HG03469 (cell line): ENCODE data around the gene NSD1.
"Not testable (repeated sequence)": the region's sequence is repeated elsewhere in the genome, so short reads cannot be mapped to it uniquely, and the experiment has no call there.

ENCODE experiments used
- ATAC-seq: cut with Tn5 transposase; IDR thresholded peaks from one replicate; pipeline ENCODE4 v1.9.1; 2021; ENCODE audit warnings: mild to moderate bottlenecking, moderate library complexity, moderate number of reproducible peaks; ENCODE audit not compliant: unreplicated experiment

NSD1 gene

DNA sequence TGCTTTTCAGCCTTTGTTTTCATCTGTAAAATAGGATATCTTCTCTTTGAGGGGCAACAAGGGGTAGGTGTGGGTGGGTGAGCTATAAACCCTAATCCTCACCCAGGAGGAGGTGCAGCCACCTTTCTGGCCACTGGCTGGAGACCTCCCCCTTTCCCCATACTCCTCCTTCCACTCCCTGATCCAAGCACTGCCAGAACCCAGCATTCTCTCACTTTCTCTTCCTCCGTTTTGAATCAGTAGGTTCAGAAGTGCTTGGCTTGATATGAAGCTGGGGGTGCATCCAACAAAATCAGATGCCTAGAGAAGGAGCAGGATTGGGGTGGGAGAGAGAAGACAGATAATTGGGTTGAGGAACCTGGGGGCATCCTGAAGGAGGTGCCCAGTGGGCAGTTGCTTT is 6.8 kb upstream of the NSD1 start:
- ATAC-seq = no peak

DNA sequence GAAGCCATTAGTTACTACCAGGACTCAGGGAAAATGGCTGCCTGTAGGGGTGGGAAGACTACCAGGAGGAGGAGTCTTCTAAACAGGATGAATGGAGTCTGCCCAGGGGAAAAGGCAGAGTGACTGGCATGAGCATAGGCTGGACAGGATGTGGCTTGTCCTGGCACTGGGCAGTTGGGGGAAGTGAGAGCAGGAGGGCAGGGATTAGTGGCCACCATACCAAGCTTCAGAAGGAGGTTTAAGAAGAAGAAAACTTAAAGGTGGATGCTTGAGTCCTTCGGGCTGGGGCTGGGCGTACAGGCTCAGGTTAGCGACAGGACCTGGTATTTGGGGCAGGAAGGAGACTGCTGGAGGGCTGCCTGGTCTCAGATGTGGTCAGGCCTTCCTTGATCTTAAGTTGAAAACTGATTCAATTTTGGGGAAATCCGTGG is 5.0 kb upstream of the NSD1 start:
- ATAC-seq = no peak

DNA sequence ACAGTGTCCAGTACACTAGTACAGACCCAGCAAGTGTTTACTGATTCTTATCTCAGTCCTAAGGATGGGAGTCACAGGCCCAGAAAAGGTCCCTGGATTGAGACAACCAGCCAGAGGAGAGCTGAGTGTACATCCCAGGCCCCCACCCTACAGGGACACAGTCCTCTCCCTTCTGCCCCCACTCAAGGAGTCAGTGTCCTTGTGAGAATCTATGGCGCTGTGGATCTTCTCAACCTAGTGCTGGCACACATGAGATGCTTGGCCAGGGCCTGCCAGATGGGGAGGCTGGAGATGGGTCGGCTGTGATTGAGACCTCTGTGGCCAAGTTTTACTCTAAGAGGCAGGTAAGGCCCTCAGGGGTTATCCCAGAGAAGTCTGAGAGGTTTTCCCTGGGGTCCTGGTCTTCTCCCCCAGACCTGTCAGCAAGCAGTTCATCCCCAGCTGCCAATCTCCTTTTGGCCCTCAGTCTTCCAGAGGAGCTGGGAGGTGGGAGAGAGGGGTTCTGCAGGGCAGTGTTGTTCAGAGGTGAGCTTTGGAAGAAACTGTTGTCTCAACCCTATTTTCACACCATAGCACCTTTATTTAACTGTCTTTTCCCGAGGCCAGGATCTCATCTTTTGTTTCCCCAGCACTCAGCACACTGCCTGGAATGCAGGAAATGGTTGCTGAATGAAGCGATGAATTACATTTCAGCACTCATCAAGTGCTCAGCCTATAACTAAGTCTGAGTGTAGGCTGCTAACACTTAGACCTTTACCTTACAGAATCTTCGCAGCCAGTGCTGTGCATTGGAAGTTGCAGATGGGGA is 3.2 kb upstream of the NSD1 start:
- no peak for ATAC-seq

DNA sequence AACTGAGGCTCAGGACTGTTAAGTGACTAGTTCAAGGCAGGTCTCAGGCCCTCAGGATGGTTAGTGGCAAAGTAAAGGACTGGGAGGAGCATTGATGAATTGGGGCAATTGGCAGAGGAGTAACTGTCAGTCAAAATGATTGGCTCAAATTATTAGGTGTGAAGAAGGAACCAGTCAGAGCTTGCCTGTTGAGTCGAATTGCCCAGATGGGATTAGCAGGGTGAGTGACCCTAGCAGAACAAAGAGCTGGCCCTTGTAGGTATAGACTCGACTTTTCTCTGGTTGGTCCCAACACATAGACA is 2.6 kb upstream of the NSD1 start:
- no peak for ATAC-seq

DNA sequence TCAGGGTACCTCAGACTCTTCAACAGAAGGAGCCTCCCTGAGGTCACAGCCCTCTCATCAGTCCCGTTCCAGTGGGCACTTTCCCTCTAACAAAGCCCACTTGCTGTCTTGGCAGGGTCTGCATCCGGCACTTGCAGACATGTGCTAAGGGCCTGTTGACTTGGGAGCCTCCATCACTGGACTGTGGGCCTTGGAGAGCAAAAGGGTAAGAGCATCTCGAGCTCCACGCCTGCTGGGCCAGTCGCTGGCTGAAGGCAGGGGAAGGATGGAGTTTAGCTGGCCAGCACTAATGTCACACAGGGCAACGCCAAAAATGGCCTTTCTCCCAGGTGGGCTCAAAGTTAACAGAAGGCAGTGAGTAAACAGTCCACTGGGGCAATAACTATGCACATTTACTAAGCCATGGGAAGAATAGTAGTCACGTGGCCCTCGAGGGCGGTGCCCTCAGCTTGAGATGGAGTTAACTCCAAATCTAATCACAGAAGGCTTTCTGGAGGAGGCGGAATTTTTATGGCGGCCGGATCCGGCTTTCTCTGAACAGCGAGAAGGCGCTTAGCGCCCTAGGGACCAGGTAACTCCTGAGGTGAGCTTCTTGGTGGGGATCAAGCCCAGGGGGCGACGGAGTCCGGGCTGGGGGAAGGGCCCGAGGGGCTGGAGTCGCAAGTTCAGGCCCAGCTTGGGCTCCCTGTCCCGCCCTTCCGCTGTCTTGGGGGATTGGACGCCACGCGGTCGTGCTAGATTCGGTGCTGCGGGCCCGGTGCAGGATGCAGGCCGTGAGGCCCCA is 2.0 kb upstream of the NSD1 start:
- ATAC-seq = no peak

DNA sequence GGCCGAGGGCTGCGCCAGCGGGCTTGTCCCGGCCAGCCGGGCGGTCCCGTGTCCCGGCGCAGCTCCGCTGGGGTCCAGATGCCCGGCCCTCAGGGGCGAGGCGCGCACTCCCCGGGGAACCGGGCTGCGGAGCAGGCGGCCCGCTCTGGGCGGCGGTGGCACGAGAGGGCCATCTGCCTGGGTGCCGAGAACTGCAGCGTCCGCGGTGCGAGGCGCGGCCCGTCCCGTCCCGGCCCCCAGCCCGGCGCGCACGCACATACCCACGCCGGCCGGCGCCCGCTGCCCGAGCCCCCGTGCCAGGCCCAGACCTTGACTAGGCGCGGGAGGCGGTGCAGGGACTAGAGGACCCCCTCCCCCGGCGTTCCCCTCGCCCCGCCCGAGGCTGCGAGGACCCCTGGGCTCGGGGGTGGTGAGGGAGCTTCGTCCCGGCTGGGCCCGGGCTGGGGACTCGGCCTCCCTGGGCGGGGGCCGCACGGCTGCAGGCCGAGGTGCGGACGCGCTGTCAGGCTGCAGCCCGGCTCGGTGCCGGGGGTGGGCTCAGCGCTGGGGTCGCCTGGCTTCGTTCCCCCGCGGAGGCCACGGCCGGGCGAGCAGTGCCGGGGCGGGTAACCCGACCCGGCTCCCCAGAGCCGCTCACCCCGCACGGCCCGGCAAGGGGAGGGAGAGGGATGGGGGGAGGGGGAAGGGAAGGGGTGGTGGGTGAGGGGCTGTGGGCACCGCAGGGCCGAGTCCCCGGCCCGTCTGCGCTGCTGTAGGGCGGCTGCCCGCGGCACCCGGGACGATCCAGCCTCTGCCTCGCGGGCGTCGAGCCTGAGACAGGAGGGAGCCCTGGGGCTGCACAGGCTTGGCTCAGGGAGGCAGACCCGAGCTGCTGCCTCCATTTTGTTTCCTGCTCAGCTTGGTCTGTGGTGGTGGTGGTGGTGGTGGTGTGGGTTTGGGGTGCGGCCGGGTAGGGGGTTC is 1.2 kb upstream of the NSD1 start:
- ATAC-seq = no peak

DNA sequence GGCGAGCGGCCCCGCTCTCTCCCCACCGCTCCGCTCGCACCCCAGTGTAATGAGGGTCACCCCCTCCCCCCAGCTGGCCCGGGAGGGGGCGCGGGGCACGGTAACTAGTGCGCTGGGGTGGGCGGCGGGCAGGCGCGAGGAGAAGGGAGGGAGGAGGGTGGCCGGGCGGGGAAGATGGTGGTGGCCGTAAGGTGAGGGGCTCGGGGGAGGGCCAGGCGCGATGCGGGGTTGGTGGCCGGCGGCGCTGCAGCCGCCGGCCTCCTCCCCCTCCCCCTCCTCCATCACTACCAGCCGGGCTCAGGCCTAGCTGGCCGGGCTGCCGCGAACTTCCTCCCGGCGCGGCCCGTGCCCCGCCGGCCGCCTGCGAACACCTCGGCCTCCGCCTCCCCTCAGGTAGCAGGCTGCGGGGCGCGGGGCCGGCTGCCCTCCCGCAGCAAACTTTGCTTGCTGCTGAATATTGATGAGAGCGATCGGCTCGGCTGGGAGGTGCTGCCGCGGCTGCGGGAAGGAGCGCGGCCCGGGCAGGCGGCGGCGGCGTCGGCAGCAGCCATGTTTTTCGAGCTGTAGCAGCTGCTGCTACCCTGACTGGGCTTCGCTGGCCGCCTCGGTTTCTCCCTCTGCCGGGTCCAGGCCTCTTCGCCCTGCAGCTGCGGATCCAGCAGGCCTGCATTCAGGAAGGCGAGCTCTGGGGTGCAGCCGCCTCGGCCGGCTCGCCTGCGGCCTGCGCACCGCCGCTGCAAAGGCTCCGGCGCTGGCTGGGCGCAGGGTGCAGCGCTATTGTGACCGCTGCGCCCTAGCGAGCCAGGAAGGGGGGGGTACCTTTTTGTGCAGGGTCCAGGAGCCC is 502 bp downstream of the NSD1 start:
- ATAC-seq = no peak

DNA sequence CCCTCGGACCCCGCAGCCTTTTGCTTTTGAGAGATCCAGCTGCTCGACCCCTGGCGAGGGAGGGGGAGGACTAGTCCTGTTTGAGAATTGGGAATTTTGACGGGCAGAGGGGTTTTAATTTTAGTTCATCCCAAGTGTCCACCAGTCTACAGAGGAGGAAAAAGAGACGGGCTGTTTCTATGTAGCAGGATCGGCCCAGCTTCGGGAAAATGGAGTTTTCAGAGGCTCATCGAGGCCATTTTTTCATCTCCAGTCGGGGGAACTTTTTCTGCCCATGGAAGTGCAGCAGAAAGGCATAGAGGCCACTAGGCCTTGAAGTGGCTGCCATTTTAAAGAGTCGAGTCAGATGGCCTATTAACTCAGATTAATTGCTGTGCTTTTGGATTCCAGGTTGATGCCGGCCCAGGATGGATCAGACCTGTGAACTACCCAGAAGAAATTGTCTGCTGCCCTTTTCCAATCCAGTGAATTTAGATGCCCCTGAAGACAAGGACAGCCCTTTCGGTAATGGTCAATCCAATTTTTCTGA is 1.2 kb downstream of the NSD1 start:
- ATAC-seq = no peak

DNA sequence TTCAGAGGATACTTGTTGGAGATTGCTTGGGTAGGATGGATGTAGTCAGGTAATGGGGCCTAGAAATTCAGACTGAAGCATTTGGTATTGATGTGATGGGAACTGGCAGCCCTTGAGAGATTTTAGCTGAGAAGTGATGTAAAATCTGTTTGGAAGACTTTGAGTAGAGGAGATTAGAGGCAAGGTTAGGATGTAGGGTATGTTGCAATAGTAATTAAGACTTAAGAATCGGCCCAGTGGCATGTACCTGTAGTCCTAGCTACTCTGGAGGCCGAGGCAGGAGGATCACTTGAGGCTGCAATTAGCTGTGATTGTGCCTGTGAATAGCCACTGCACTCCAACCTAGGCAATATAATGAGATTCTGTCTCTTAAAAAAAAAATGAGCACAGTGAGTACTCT is 6.7 kb downstream of the NSD1 start:
- ATAC-seq = no peak

DNA sequence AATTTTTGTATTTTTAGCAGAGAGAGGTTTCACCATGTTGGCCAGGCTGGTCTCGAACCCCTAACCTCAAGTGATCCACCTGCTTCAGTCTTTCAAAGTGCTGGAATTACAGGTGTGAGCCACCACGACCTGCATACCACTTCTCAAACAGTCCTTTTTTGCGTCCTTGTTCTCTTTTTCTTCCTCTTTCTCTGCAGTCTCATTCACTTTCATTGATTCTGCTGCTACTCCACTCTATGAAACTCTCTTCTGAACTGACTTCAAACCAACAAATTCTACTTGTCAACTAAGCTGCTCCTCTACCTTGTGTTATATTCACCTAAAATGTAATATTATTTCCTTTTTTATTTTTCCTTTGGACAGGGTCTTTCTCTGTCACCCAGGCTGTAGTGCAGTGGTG is 7.9 kb downstream of the NSD1 start:
- ATAC-seq = no peak

DNA sequence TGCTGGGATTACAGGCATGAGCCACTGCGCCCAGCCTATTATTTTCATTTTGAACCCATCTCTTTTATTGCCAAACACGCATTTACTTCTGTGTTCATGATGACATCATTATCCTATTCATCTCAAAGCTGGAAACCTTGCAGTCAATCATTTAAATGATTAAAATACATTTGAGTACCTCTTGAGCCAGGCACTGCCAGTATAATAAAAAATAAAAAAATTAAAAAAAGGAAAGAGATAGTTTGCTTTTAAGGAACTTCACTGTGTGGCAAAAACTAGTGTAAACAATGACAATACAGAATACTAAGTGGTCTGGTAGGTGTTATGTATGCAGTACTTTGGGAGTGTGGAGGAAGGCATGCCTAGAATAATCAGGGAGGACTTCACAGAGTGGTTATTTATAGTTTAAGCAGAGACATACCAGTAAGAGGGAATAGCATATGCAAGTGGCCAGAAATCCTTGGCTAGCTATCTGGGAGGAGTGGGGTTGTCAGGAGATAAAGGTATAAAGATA is 8.6 kb downstream of the NSD1 start:
- no peak for ATAC-seq

DNA sequence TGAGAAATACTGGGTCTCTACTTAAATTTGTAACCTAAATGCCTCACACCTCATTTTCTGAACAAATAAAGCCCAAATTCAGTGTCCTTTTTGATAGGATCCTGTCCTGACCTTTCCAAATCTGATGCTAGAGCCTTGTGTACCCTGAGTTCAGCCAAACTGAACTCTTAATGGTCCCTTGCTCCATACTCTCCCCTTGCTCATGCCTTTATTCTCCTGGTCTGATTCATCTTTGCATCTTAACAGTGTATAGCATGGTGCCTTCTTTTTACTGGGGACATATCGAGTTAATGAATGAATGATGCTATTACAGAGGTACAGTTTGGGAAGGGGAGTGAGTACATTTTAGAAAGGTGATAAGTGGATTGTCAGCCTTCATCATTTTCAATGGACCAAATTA is 9.2 kb downstream of the NSD1 start:
- no peak for ATAC-seq

DNA sequence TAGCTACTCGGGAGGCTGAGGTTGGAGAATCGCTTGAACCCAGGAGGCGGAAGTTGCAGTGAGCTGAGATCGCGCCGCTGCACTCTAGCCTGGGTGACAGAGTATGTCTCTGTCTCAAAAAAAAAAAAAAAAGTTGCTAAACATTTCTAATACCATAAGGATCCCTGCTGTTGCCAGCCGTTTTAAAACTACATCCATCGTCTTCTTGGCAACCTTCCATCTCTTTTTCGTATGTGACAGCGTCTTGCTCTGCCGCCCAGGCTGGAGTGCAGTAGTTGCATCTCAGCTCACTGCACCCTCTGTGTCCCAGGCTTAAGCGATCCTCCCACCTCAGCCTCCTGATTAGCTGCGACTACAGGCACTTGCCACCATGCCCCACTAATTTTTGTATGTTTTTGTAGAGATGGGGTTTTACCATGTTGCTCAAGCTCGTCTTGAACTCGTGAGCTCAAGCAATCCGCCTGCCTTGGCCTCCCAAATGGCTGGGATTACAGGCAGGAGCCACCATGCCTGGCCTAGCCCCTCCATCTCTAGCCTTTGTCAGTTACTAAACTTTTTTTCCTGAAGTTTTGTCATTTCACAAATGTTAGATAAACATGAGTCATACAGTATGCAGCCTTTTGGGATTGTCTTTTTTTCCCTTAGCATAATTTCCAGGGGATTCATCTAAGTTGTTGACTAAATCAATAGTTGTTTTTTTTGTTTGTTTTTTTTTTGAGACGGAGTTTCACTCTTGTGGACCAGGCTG is 13.5 kb downstream of the NSD1 start:
- no peak for ATAC-seq

DNA sequence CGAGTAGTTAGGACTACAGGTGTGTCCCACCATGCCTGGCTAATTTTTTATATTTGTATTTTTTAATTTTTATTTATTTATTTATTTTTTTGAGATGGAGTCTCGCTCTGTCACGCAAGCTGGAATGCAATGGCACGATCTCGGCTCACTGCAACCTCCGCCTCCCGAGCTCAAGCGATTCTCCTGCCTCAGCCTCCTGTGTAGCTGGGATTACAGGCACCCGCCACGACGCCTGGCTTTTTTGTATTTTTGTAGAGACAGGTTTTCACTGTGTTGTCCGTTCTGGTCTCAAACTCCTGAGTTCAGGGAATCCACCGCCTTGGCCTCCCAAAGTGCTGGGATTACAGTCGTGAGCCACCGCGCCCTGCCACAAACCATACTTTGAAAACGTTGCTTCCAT is 16.5 kb downstream of the NSD1 start:
- not testable (repeated sequence) for ATAC-seq

DNA sequence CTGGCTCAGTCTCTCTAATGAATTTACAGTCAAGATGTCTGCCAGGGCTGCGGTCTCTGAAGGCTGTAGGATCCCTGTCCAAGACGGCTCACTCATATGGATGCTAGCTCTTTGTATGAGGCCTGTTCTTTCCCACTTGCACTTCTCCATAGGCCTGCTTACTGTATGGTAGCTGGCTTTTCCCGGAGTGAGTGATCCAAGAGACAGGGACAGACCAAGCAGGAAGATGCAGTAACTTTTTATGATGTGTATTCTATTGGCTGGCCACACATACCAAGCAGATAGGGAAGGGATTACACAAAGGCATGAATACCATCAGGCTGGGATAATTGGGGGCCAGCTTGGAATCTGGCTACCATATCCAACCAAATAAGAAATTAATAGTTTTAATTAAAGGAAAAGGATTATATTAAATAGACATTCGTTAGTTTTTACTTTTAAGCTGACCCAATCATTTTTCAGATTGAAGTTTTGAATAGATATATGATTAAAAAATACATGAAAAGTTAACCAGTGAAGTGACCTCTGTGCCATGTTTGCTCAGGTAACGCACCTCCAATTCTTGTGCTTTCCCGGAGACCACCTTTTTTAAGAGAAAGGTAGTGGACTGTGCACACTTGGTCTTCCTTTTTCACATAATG is 20.6 kb downstream of the NSD1 start:
- ATAC-seq = no peak

DNA sequence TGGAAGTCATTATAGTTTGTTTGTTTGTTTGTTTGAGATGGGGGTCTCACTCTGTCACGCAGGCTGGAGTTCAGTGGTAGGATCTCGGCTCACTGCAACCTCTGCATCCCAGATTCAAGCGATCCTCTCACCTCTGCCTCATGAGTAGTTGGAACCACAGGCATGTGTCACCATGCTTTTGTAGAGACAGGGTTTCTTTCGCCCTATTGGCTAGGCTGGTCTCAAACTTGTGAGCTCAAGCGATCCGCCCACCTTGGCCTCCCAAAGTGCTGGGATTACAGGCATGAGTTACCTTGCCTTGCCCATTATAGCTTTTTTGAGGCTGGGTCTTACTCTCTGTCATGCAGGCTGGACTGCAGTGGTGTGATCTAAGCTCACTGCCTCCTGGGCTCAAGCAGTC is 28.8 kb downstream of the NSD1 start:
- ATAC-seq = no peak

DNA sequence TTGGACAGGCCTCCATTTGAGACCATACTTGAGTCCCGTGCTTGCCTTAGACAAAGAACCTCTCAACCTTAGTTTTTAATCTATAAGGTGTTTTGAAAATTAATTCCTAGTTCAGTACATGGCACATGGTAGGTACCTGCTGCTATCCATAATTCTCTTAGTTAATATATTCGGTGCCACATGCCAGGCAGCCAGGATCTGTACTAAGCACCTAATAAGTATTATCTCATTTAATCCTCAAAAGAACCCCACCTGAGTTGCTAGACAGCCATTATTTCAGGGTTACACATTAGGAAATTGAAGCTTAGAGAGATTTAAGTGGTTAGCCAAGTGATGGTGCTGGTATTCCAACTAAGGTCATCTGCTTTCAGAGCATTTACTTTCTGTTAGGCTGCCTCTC is 29.9 kb downstream of the NSD1 start:
- ATAC-seq = no peak

DNA sequence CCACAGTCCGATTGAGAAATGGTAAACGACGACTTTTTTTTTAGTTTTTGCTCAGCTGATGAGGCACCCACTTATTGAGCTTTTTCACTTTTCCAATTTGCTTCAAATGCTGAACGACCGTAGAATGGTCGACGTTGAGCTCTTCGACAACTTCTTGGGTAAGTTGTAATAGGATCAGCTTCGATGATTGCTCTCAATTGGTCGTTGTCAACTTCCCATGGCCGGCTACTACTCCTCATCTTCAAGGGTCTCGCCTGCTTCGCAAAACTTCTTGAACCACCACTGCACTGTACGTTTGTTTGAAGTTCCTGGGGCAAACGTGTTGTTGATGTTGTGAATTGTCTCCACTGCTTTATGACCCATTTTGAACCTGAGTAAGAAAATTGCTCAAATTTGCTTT is 35.7 kb downstream of the NSD1 start:
- ATAC-seq = no peak

DNA sequence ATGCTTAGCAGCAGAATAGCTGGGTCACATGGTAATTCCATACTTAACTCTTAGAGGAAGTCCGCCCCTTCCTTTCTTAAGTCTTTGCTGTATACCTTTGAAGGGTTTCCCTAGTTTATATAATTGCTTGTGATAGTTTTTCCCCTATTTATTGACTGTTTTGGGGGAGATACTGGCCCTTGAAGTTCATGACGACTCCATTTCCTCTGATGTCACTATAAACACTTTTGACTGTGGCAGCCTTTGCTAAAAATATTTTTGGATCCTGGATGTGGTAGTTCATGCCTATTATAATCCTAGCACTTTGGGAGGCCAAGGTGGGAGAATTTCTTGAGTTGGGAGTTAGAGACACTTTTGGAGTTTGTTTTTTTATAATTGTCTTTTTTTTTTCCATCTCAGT is 38.4 kb downstream of the NSD1 start:
- ATAC-seq = no peak
